NB4 (cell line): ENCODE measurements around the gene PTPN3.

Source experiments
- POLR2A ChIP-seq: IDR thresholded peaks from 2 replicates; pipeline ENCODE4 v1.6.1; 2011; ENCODE audit warnings: mild to moderate bottlenecking; ENCODE audit not compliant: insufficient read length; ENCODE audit errors: extremely low read depth
- TF ChIP-seq, protein P1 (sequence below): IDR thresholded peaks from one replicate; pipeline ENCODE4 v1.5.1; 2012; ENCODE audit warnings: low read depth, low read length

DNA sequence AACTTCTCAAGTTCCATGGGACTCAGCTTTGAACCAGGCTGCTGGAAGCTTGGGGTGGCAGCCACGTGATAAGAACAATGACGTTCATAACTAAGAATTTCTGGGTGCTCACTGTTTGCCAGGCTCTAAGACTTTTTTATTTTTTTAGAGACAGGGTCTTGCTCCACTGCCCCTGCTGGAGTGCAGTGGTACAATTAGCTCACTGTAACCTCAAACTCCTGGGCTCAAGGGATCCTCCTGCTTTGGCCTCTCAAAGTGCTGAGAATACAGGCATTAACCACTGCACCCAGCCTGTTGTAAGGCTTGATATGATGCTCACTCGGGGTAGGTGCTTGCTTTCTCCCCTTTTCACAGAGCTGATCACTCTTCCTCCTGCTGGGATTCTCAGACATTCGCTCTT lies 38.7 kb downstream of the PTPN3 start:
- TF ChIP-seq, protein P1, sequence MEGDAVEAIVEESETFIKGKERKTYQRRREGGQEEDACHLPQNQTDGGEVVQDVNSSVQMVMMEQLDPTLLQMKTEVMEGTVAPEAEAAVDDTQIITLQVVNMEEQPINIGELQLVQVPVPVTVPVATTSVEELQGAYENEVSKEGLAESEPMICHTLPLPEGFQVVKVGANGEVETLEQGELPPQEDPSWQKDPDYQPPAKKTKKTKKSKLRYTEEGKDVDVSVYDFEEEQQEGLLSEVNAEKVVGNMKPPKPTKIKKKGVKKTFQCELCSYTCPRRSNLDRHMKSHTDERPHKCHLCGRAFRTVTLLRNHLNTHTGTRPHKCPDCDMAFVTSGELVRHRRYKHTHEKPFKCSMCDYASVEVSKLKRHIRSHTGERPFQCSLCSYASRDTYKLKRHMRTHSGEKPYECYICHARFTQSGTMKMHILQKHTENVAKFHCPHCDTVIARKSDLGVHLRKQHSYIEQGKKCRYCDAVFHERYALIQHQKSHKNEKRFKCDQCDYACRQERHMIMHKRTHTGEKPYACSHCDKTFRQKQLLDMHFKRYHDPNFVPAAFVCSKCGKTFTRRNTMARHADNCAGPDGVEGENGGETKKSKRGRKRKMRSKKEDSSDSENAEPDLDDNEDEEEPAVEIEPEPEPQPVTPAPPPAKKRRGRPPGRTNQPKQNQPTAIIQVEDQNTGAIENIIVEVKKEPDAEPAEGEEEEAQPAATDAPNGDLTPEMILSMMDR: no peak
- no peak for TF ChIP-seq POLR2A
